OCI-LY7 (cell line): ENCODE measurements around the gene POLA1. TPM values are rescaled to one million over a fixed set of nuclear protein-coding genes. Genes with fewer than 3 reads are reported as not detected.

ENCODE experiments used
- BruUV-seq: library from RNA; stranded (reverse); fragments of 400-500 nt; replicated peaks from 2 replicates; lab custom pipeline; 2021; lab: Mats Ljungman, UMichigan
- CTCF ChIA-PET: fragments of 300-600 bp; sonication (Branson Sonifier 250); formaldehyde crosslinking; loops from one replicate; lab custom pipeline; 2022; ENCODE audit warnings: antibody characterized with exemption; ENCODE audit not compliant: unreplicated experiment; lab: Charles Lee
- POLR2A ChIA-PET: fragments of 300-600 bp; sonication (Branson Sonifier 250); formaldehyde crosslinking; loops from one replicate; lab custom pipeline; 2022; ENCODE audit warnings: antibody characterized with exemption; lab: Charles Lee
- DNase-seq: peaks from one replicate; pipeline ENCODE4 v3.0.0-alpha.2; 2015; ENCODE audit warnings: low spot score
- H2AFZ ChIP-seq: fragments of 200-600 bp; sonication (generic), shearing (Covaris generic); 2 replicates; pipeline ENCODE4 v1.6.1; 2014; ENCODE audit warnings: mild to moderate bottlenecking, antibody characterized with exemption, low read length, moderate library complexity
- H3K27ac ChIP-seq: fragments of 200-600 bp; sonication (generic); 2 replicates; pipeline ENCODE4 v1.5.1; 2014; ENCODE audit warnings: mixed run types, low read depth, mild to moderate bottlenecking, moderate library complexity, low read length, inconsistent platforms; ENCODE audit not compliant: poor library complexity, severe bottlenecking
- H3K36me3 ChIP-seq: fragments of 200-600 bp; sonication (generic); 2 replicates; pipeline ENCODE4 v1.6.1; 2014; ENCODE audit warnings: mild to moderate bottlenecking, antibody characterized with exemption, low read length, moderate library complexity, mixed read lengths; ENCODE audit not compliant: insufficient read depth
- H3K4me1 ChIP-seq: fragments of 200-600 bp; sonication (generic); 2 replicates; pipeline ENCODE4 v1.5.1; 2014; ENCODE audit warnings: mild to moderate bottlenecking, low read length; ENCODE audit not compliant: insufficient read depth, poor library complexity, severe bottlenecking
- H3K4me2 ChIP-seq: fragments of 200-600 bp; sonication (generic); 2 replicates; pipeline ENCODE4 v1.6.1; 2014; ENCODE audit warnings: mild to moderate bottlenecking, low read length
- H3K4me3 ChIP-seq: fragments of 200-600 bp; sonication (generic); 2 replicates; pipeline ENCODE4 v1.5.1; 2014; ENCODE audit warnings: mild to moderate bottlenecking, low read depth, low read length; ENCODE audit not compliant: poor library complexity, severe bottlenecking
- H3K79me2 ChIP-seq: fragments of 200-600 bp; sonication (generic); 2 replicates; pipeline ENCODE4 v1.6.1; 2016; ENCODE audit warnings: low read depth, mild to moderate bottlenecking, low read length, moderate library complexity, mixed read lengths; ENCODE audit not compliant: insufficient read depth
- H3K9me2 ChIP-seq: fragments of 200-600 bp; sonication (generic); 2 replicates; pipeline ENCODE4 v1.6.1; 2016; ENCODE audit warnings: mild to moderate bottlenecking, low read length, mixed read lengths; ENCODE audit not compliant: insufficient read depth
- H3K9me3 ChIP-seq: fragments of 200-600 bp; sonication (generic); 2 replicates; pipeline ENCODE4 v1.6.1; 2014; ENCODE audit warnings: mild to moderate bottlenecking, mixed run types, low read length, mixed read lengths
- H4K20me1 ChIP-seq: fragments of 200-600 bp; sonication (generic); 2 replicates; pipeline ENCODE4 v1.6.1; 2014; ENCODE audit warnings: mild to moderate bottlenecking, antibody characterized with exemption, low read length, moderate library complexity, mixed read lengths; ENCODE audit not compliant: insufficient read depth
- EZH2phosphoT487 ChIP-seq: fragments of 200-600 bp; sonication (generic); IDR thresholded peaks from 2 replicates; pipeline ENCODE4 v1.6.1; 2018; ENCODE audit warnings: low read depth, borderline replicate concordance, mild to moderate bottlenecking, mixed run types, antibody characterized with exemption, low read length, moderate library complexity, mixed read lengths
- intact Hi-C: fragments of 100-400 bp; cut with micrococcal nuclease; formaldehyde crosslinking; loops from one replicate; pipeline ENCODE4 v1.10.0; 2022; ENCODE audit not compliant: unreplicated experiment
- total RNA-seq, 2 experiments: library from RNA; depleted of rRNA in 1 of 2; stranded (reverse); fragments of >200 nt in 1 of 2; shearing (Covaris generic) in 1 of 2; gene quantifications; 2 replicates each; pipeline ENCODE4 v1.2.3, GENCODE V29; 2014 to 2022
- TF ChIP-seq, protein P1 (sequence below): fragments of 200-600 bp; sonication (generic); conservative IDR thresholded peaks from 2 replicates; pipeline ENCODE4 v1.5.1; 2014; ENCODE audit warnings: mild to moderate bottlenecking, antibody characterized with exemption, low read length, moderate library complexity, mixed read lengths

POLA1 gene
- total RNA-seq, 2 experiments from 2014 or later = 58.0 to 65.1 TPM

- Histone ChIP-seq H4K20me1 (no peaks in the 10 kb centered on the region), H3K9me2 (no peaks in the 10 kb centered on the region), H3K4me1 (no peaks in the 10 kb centered on the region), H3K36me3 (peaks cover 90% of the 10 kb centered on the region), H3K79me2 (no peaks in the 10 kb centered on the region), H3K4me2 (no peak overlapping the region), H3K9me3 (no peaks in the 10 kb centered on the region), H2AFZ (no peak overlapping the region), H3K4me3 (no peak overlapping the region), H3K27ac (no peak overlapping the region)
- BruUV-seq = no TSS peak
- DNase-seq = no peak
- POLR2A ChIA-PET = no interaction called here
- TF ChIP-seq, protein P1, sequence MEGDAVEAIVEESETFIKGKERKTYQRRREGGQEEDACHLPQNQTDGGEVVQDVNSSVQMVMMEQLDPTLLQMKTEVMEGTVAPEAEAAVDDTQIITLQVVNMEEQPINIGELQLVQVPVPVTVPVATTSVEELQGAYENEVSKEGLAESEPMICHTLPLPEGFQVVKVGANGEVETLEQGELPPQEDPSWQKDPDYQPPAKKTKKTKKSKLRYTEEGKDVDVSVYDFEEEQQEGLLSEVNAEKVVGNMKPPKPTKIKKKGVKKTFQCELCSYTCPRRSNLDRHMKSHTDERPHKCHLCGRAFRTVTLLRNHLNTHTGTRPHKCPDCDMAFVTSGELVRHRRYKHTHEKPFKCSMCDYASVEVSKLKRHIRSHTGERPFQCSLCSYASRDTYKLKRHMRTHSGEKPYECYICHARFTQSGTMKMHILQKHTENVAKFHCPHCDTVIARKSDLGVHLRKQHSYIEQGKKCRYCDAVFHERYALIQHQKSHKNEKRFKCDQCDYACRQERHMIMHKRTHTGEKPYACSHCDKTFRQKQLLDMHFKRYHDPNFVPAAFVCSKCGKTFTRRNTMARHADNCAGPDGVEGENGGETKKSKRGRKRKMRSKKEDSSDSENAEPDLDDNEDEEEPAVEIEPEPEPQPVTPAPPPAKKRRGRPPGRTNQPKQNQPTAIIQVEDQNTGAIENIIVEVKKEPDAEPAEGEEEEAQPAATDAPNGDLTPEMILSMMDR = no peak
- TF ChIP-seq EZH2phosphoT487 = no peak
- CTCF ChIA-PET = no interaction called here
- intact Hi-C loops = no loop called here
These were observed 47.6 kb downstream of the POLA1 start for GRCh38 chrX:24741330-24741729.

DNA sequence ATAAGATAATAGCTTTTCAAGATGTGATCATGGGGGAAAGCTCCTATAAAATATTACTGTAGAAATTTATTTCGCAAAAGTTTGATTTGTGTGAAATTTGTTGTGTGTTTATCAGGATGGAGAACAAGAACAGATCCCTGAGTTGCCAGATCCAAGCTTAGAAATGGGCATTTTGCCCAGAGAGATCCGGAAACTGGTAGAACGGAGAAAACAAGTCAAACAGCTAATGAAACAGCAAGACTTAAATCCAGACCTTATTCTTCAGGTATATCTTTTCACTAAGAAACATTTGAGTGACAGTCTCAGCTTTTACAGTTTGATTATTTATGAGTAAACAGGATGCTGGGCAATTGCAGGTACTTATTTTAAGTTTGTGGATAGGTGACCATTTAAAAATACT, 54.5 kb downstream of the POLA1 start:
- DNase-seq = no peak
- CTCF ChIA-PET = no interaction called here
- POLR2A ChIA-PET = interaction anchor here (0.6 to 0.7 kb wide), 2 partner anchors 10 to 334 kb away, joined by 3 read pairs; no protein-coding TSS in a partner anchor
- no peak overlapping the region for H3K27ac ChIP-seq
- H3K9me2 ChIP-seq = no peaks in the 10 kb centered on the region
- no peak overlapping the region for H3K4me2 ChIP-seq
- intact Hi-C loops = no loop called here
- no peaks in the 10 kb centered on the region for H4K20me1 ChIP-seq
- no peaks in the 10 kb centered on the region for H3K9me3 ChIP-seq
- H3K4me3 ChIP-seq = no peak overlapping the region
- H3K4me1 ChIP-seq = no peaks in the 10 kb centered on the region
- no peak overlapping the region for H2AFZ ChIP-seq
- TF ChIP-seq, protein P1 = no peak
- no peak for TF ChIP-seq EZH2phosphoT487
- H3K36me3 ChIP-seq = peaks cover 68% of the 10 kb centered on the region
- no TSS peak for BruUV-seq
- no peaks in the 10 kb centered on the region for H3K79me2 ChIP-seq

GRCh38 chrX:24759786-24760185, 66.1 kb downstream of the POLA1 start:
- H3K9me2 ChIP-seq = no peaks in the 10 kb centered on the region
- no peak overlapping the region for H2AFZ ChIP-seq
- ChIA-PET CTCF (no interaction called here), POLR2A (no interaction called here)
- no TSS peak for BruUV-seq
- intact Hi-C loops = no loop called here
- no peak for TF ChIP-seq EZH2phosphoT487
- TF ChIP-seq, protein P1 = no peak
- H3K4me2 ChIP-seq = no peak overlapping the region
- H3K36me3 ChIP-seq = peaks cover 90% of the 10 kb centered on the region
- no peaks in the 10 kb centered on the region for H3K79me2 ChIP-seq
- no peaks in the 10 kb centered on the region for H3K4me1 ChIP-seq
- DNase-seq = no peak
- H4K20me1 ChIP-seq = no peaks in the 10 kb centered on the region
- no peak overlapping the region for H3K27ac ChIP-seq
- H3K9me3 ChIP-seq = no peaks in the 10 kb centered on the region
- no peak overlapping the region for H3K4me3 ChIP-seq
